GM18502 (cell line): ENCODE data around the gene FAM53B.
A peak's percentile ranks its signal among the peaks of the same experiment; 100 is the strongest.

Experiments used
- ATAC-seq: cut with Tn5 transposase; IDR thresholded peaks from one replicate; pipeline ENCODE4 v1.9.1; 2021; ENCODE audit warnings: mild to moderate bottlenecking; ENCODE audit not compliant: unreplicated experiment, poor library complexity

FAM53B gene

DNA sequence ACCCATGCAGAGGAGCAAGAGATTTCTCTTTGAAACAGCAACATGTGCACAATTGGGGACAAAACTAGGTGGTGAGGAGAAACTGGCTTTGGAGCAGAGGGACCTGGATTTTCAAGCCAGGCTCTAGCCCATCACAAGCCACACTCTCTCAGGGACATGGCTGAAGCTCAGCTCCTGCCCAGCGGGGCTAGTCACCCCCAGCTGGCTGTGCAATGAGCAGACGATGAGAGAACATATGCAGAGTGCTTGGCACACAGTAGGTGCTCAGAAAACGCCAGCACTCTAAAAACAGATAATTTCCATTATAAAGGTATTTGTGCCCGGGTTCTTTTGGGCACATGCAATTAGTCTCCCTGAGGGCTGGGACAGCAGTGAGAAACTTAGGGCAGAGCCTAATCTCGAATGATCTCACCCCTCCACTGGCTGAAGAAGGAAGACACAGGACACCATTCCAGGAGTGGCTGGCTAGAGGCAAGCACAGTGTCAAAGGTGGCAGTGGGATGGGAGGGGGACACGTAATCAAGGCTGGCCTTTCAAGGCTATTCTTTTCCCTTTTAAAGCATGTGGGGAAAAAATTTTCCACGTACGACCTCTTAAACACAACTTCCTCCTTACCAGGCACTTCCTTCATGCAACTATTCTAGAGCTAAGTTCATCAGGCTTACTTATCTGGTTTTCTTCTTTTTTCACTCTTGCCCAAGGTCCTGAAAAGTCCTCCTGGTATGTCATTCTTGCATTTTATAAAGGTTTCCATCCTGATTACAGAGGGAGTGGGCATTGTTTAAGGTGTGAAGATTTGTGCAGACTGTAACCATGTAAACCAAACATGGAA lies 15.1 kb downstream of the FAM53B start:
- no peak for ATAC-seq

DNA sequence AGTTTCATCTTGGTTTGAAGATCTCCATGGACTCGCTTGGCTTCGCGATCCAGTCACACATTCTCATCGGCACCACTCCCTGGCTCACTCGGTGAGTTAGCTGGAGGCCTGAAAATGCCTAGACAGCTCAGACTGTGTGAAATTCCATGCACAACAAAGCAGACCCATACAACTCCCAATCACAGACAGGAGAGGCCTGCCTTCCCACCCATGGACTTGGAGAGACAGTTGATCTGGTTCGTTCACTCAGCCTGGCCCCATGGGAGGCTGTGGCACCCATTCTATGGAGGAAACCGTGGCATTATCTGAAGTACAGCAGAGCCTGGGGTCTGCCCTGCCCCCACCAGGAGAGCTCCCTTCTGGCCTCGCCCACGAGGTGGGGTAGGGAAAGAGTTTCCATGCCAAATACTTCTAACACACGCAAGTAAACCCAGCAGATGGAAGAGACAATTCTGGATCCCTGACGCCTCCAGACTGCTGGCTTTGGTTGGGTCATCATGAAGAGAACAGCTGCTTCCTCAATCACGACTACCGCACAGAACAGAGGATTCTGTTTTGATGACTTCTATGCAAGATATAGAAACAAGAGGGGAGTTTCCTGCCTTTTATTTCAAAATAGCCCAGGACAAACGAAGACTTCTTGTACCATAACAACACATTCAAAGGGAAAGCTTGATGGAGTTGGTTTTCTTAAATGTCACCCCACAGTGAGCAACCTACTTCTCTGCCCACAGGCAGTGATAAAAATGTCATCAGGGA lies 15.9 kb downstream of the FAM53B start:
- ATAC-seq = no peak

DNA sequence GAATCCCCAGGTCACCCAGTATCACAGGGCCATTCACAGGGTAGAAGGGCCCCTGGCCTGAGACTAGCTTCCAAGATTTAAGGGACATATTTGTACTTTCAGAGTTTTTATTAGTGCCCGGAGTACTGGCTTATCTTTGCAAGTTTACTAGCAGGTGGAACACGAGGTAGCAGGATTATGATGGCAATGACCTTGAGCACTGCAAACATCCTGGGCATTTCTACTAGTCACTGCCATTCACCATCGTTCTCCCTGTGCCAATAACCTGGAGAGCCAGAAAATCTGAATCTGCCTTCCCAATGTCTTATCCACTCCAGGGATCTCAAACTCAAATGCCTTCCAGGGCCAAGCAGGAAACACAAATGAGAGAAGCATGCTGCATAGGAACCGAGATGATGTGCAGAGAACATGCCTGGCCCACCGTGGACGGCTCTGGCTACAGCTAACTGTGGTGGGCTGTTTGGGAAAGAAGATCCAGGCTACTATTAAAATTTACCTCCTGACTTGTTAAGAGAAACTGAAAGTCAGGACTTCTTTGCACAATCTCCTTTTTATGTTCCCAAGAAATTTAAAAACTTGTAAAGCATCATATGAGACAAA lies 16.7 kb downstream of the FAM53B start:
- ATAC-seq = no peak

DNA sequence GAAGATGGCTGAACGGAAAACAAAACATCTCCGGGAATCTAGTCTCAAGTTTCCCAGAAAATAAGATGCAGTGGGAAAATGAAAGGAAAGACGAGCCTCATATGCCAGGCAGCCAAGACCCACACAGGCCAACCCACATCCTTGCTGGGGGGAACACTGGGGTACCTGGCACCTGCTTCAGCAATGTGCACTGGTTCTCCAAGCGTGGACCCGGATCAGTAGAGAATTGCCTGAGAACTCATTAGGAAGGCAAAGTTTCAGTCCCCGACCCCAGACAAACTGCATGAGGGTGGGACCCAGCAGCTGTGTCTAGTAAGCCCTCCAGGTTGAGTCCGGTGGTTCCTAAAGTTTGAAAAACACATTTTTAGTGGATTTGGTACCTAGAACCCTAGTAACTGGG lies 18.4 kb downstream of the FAM53B start:
- no peak for ATAC-seq

DNA sequence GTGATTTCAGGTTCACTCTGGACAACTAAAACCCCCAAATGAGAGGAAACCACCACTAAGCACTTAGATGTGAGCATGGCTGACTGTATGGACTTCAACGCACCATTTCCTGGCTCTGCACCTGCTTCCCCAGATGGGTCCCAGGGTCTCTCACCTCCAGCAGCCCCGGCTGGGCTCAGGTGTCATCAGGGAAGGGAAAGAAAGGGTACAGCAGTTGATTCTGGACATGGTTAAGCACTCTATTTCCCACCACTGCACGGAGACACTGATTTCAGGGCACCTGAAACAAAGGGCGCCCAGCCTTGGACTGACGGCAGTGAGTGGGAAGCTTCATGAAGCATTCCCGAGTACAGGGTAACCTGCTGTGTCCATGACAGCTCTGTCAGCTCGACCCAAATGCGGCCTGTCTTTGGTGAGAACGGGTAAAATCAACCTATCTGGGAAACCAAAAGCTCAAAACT lies 19.0 kb downstream of the FAM53B start:
- no peak for ATAC-seq

DNA sequence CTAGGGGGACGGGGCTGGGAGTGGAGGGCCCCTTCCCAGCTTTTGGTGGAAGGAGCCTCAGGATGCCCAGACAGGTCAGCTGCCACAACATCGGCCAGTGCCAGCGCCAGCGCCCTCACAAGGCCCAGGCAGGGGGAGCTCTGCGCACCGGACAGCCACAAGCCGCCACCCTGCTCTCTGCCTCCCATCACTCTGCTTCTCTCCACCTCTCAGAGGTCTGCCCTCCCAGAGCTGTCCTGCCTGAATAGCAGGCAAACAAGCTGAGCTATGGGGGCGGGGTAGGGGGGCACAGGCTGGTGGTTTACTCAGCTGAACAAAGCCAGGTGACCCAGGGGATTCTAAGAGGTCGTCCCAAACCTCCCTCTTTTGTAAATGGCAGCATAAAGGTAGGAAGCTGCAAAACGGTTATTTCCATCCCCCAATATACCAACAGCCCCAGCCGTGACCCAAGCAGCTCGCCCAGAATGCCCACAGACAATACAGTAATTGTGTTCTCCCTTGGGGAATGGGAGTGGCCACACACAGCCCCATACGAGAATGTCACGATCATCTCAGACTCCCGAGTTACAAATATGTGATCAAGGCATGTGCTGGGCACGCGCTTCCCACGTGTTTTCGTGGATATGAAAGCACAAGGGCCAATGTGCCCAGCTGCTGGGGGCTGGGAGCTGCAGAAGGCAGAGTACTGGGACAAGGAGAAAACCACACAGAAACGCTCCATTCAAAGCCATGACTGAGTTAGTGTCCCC lies 19.7 kb downstream of the FAM53B start:
- ATAC-seq = no peak

DNA sequence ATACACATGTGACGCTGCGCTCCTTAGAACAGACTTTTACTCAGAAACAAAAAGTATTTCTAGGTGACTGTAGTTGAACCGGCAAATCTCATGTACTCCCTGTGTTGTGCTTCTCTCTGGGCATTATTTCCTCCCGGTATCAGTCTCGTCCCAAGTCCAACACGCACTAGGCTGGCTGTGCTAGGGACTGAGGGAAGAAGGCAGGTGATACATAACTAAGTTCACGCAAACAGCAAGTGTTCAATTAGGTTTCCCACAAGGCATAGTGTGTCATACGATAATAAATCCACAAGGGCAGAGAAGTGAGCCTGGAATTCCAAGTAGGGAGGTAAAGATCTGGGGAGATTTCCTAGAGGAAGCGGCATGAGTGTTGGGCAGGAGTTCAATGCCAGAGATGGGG lies 20.4 kb downstream of the FAM53B start:
- ATAC-seq = no peak

DNA sequence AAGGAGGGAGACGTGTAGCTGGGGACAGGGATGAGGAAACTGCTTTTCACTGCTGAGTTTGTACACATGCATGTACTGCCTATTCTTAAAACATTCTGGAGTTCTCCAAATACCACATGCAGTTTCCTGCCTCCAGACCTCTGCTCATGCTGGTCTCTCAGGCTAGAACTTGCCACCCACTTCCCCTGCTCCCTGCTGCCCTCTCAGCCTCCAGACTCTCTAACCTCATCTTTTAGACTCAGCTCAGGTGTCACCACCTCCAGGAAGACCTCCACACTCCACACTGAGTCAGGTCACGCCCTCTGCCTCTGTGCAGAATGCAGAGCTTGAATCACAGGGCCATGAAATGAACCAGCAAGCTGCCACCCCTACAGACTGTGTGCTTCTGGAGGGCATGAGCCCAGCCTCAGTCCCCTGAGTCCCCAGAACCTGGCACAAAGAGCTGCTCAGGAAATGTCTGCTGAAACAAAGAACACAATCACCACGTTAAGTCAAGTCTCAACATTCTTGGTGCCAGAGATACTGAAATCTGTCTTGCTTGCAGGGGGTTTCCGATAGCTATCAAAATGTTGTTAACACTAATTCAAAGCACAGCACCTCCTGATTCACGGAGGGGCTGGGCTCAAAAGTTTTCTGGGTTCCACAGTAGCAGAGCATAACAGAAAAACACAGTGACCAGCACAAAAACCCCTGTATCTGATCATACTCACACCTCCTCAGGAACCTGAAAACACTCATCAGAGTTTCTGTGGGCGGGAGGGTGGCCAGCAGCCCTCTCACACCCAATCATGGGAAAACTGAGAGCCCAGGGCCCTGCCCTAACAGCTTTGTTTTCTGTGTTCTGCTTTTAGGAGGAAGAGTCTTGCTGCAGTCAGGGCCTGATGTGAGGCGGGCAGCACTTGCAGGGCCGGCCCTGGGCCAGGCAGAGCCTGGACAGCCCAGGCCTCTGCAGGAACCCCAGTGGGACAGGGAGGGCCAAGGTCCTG lies 21.1 kb downstream of the FAM53B start:
- ATAC-seq = peak; percentile 71

DNA sequence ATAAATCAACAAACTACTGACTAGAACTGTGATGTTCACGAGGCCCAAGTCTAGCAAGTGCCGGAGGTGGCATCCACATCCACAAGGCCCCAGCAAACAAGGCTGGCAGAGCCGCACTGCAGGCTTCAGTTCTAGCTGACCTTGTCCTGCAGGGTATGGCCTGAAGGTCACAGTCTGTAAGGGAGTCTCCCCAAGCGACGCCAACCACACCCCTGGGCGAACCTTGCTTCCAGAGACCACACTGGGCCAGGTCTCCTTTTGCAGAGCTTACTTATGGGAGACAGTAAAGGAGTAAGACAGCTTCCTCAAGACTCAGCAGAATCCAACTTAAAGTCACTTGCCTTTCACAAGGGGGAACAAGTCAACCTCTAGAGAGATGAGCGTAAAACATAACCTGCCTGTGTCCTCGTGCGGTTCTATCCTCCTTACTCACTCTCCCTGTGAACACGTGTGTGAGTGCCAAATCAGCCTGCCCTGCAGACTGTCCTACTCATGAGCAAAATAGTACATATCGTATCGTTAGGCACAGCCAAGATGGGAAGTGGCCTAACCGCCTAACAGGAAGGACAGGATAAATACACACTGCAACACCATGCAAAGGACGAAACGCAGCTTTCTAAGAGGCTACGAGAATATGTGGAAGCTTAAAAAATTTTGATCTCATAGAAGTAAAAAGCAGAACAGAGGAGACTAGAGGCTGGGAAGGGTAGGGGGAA lies 22.7 kb downstream of the FAM53B start:
- no peak for ATAC-seq

DNA sequence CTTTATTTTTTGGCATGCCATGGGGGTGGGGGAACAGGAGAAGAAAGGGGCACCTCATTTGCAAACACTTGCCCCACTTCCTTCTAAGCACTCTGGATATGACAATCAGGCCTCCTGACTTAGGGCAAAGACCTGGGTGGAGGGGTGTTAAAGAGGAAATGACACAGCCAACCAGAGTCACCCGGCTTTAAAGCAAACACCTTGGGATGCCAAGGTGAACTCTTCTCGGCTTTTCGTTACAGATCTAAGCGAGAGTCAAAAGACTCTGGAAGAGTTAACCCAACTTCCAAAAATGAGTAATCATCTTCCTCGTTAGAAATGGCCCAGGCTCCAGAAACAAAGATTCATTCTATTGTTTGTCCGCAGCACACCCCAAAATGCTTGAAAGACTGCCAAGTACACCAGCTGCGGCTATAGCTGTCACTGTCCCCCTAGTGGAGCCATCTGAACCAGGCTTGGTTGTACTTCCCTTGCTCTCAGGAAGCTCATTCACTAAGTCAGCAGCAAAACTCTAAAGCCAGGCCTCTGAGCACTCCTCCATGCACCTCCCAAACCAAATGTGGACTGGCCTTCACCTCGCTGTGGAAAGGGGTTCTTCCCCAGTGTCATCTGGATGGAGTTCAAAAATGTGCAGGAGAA lies 24.8 kb downstream of the FAM53B start:
- ATAC-seq = peak; percentile 49

DNA sequence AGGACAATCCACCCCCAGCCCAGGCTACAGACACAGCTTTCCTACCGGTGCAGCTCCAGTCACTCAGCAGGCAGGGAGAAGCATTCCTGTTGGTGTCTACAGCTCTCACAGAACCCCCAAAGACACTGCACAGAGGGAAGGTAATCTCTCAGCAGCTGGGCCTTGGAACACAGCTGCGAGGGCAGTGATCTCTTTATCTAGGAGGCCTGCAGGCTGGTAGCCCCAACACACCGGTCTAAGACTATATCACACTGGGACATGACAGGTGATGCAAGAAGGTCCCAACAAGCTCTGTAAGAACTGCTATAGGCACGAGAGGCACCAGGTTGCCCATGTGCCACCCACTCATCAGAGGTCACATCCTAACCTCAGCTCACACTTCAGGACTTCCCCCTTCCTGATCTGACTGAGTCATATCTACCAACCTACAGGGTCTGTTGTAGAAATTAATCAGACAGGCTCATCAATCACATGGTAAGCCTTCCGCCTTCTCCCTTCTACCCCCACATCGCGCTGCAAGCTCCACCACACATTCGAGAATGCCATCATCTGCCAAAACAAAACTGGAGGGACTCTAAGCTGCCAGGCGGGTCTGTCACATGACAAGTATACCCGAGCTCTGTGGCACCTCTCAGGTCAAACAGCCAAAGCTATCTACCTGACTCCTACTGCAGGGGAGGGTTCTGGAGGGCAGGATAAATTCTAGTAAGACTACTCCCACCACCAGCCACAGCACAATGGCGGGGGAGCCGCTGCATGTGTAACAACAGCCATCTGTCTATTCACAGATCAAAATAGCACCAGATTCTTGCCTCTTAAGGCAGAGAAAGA lies 26.1 kb downstream of the FAM53B start:
- ATAC-seq = peak; percentile 67

DNA sequence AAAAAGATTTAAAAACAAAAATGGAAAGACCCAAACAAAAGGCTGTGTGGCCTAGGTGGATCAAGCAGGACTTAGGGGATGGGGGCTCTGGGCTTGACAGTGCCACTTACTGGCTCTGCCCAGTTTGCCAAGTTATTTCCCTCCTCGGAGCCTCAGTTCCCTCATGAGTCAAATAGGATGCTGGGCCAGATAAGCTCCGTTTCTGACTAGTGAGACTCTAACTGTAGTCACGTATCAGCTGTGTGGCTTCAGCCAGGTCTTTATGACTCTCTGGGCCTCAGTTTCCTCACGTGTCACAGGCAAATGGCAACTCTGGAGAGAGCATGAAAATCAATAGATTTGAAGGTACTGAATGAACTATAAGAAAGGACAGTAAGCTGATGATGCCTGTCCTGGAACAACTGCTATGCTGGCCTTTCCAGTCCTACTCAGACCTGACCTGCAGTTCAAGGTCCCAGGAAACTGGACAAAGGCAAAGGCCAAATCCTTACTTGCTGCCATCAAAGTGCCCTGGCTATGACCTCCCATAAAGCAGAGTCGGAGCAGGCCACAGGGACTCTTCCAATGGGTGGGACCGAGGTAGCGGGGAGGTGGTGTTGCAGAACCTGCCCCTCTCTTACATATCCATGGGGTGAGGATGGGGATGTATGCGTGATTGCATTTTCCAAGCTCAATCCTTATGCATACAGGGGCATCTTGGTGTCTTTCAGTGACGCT lies 27.0 kb downstream of the FAM53B start:
- no peak for ATAC-seq

DNA sequence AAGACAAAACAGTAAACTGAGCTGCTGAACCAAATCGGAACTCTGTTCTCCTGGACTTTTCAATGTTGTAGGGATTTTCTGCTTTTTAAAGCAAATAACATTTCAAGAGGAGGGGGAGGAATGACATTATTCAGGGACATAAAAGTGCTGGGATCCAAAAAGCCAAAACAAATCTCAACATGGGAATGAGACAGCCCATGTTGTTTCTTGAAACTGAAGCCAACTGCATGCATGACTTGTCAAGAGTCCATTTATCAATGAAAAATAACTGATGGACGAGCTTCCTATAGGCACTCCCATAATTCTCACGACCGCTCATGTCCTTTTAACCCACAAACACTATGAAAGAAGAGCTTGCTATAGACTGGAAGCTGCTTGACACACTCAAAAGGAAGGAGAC lies 27.8 kb downstream of the FAM53B start:
- ATAC-seq = no peak

DNA sequence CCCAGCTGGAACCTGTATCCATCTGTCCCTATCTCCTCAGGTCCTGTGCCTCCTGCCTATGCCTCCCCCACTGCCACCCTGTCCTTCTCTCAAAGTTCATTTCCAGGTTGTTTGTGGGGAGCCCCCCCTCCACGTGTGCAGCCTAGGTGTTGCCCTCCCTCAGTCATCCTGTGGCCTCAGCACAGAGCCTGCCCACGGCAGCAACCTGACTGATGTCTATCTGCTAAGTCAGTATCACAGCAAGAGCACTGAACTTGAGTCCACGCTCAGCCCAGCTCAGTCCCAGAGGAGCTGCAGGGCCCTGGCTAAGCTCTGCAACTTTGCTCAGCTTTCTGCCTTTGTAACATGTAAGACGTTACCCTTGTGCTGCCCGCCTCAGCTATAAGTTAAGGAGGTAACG lies 28.7 kb downstream of the FAM53B start:
- no peak for ATAC-seq

DNA sequence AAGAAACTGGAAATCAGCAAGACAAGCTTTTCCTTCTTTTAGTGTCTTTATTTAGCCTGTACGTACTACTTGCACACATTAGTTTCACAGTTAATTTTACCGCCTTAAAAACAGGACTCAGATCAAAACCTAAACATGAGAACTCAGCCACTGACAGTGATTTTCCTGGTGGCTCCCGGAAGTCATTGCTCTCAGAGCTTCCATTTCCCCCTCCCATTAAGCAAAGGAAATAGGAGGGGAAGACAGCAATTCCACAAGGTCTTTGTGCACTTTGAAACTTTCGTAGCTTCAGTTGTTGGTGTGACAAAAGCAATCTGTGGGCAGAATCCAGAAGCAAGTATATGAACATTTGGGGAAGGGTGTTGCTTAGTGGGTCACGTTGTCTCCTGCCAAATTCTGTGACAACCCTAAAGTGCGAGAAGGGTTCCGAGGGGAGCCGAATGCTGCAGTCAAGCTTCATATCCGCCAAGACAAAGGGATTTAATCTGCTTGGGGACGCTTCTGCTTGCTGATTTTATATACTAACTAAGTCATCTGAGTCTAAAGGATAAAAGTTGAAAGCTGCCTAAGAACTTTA lies 30.4 kb downstream of the FAM53B start:
- no peak for ATAC-seq

DNA sequence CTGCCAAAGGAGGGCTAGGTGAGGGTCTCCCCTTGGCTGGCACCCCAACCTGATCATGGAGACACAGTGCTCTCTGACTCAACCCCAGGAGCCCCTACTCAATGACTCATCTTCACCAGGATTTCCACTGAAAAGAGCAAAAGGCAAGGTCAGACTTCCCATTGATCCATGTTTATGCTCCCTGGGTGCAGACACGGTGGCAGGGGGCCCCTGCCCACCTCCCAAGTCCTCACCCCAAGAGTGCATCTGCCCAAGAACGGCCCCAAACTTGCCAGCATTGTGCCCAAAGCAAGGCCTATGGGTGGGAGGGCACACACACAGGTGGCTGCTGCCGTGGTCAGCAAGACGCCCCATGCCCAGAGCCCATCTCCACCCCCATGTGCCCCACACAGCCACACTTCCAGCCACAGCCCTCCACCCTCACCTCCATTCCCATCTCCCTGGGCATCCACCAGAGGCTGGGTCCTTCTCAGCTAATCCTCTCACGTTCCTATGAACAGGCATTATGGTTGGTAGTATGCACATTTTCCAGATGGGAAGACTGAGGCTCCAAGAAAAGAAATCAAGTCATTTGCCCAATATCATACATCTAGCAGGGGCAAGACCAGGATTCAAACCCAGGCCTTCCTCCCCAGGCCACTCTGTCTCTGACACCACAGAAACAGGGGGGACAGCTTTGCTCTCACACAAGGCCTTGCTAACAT lies 31.3 kb downstream of the FAM53B start:
- ATAC-seq = no peak
